NCI-H1105 (cell line): ENCODE results near the gene TANK.
"Not testable (repeated sequence)": the region's sequence is repeated elsewhere in the genome, so short reads cannot be mapped to it uniquely, and the experiment has no call there.

ENCODE experiments used
- DNase-seq: peaks from one replicate; lab custom pipeline; 2025; lab: John Stamatoyannopoulos, UW

TANK gene

DNA sequence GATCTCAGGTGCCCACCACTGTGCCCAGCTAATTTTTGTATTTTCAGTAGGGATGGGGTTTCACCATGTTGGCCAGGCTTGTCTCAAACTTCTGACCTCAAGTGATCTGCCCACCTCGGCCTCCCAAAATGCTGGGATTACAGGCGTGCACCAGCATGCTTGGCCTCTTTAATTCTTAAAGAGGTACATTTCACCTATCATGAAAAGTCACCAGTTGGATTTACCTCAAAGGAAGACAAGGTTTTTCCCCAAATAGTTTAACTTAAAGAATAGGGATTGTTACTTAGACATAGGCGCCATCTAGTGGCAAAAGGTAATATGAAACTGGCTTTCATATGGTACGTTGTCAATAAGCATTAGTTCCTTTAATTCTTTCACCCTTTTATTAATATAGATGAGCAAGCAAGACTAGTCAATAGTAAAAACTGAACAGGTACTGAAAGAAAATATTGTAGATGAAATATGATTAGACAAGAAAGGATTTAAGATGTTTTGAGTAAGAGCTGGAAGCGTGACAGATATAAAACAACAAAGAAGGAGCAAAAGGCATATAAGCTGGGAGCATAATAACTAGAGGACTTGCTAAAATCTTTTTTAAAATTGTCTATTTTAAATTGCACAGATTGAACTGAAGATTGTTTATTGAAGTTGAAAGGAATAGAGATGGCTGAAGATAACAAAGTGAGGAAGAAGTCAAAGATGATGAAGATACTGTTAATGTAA is 113.0 kb downstream of the TANK start:
- peak; percentile 46 for DNase-seq

GRCh38 chr2:161278564-161279229 is 118.5 kb downstream of the TANK start:
- not testable (repeated sequence) for DNase-seq

DNA sequence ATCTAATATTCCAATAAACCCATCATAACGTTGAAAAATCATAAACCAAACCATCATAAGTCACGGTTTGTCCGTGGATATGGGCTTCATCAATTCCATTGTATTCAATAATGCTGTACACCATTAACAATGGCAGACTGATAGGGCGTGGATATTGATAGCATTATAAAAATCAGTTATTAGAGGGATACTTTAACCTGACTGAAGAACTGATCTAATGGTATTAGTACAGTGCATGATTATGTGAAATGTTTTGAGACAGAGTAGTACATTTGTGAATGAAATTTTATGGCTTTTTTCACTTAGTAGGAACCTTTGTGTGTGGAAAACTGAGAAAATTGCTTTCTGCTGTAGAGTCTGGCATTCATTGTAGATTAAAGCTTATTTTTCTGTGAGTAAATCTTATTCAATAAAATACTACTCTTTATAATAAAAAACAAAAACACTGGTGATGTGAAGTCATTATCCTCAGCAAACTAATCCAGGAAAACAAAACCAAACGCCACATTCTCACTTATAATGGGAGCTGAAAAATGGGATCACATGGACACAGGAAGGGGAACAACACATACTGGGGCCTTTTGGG is 119.1 kb downstream of the TANK start:
- DNase-seq = not testable (repeated sequence)

DNA sequence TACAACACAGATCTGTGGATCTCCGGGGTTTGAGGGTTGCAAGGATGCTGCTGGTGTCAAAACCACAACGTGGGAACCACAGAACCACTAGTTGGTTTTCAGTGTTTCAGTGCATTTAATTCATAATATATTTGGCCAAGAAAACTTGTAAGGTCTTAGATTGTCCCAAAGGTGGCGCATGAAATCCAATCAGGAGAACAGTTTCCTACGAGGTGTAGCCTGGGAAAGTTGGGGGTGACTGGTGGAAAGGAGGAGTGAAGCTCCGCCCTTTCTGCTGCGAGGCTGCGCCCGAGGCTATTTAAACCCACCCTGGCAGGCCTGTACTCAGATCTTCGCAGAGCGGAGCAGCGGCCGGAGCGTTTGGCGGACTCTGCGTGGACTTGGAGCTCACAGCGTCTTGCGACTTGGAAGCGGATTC is 120.7 kb downstream of the TANK start:
- not testable (repeated sequence) for DNase-seq

DNA sequence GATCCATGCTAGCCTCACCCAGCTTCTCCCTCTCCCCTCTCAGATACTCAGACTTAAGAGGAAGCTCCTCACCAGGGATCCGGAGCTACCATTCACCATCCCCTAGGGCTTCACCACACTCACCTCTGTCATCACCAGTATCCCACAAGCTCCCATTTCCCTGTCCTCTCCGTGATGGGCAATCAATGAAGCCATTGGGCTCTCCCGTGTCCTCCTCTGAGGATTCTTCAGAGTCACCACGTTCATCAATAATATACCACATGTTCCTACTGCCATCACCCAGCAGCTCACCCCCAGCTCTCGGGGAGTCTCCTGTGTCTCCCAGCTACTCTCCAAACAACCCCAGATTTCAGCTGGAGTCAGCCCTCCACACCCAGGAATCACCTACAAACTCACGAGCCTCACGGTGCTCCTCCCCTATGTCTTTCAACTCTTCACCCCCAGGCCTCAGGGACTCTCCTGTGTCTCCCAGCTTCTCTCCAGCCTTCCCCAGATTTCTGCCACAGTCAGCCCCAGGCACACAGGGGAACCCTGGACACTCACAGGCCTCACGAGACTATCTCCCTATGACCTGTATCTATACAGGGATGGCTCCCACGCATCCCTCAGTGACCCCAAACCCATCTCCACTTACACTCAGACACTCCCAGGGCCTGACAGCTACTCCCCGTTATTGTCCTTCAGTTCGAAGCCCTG is 121.5 kb downstream of the TANK start:
- DNase-seq = not testable (repeated sequence)

DNA sequence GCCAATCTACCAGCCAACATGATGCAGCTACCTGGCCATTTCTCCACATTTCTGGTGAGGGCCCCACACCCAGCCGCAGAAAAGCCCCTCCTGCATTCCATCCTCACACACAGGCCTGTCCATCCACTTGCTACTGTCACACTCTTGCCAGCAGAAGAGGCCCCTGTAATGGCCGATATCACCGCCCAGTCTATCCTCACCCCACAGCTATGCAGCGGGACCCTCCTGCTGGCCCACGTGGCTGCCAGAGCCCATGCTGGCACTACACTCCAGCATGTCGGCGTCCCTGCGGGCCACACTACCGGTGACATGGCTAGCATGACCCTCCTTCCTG is 122.0 kb downstream of the TANK start:
- DNase-seq = not testable (repeated sequence)

DNA sequence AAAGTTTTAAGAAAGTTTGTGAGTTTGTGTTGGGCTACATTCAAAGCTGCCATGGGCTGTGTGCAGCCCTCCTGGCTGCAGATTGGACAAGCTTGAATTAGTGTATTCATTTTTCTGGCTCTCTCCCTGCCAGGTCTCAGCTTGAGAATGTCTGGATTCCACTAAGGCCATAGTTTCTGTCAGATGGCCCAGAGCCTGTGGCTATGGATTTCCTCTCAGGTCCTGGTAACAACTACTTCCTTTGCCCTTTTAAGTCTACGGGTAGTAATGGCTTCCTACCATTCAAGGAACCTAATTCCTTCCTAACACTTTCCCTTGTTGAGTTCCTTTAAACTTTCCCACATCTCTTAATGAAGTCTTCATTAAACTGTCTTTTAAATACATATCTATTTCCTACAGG is 123.7 kb downstream of the TANK start:
- DNase-seq = no peak
